Left lung (tissue), 10 donors: ENCODE data around the gene MAML2. TPM values are rescaled to one million over a fixed set of nuclear protein-coding genes. Genes with fewer than 3 reads are reported as not detected.

Experiments
- ATAC-seq: fragments of 200-7000 bp; cut with Tn5 transposase; one replicate; pipeline ENCODE4 v1.9.1; 2020; ENCODE audit warnings: moderate library complexity
- DNase-seq, 4 donors: peaks; one replicate each; pipeline ENCODE4 v3.0.0-alpha.2; 2013 to 2020
- H3K27ac ChIP-seq, 2 donors: fragments of 200-600 bp; sonication (generic) in 1 of 2; one replicate each; pipeline versions ENCODE4 v1.5.0 to v1.8.0; 2020 to 2021
- H3K27me3 ChIP-seq, 2 donors: fragments of 200-600 bp; sonication (generic) in 1 of 2; one replicate each; pipeline versions ENCODE4 v1.5.0 to v1.8.0; 2020 to 2021
- H3K36me3 ChIP-seq, 2 donors: fragments of 200-600 bp; sonication (generic) in 1 of 2; one replicate each; pipeline versions ENCODE4 v1.5.0 to v1.8.0; 2020 to 2021
- H3K4me1 ChIP-seq, 2 donors: fragments of 200-600 bp; one replicate each; pipeline ENCODE4 v1.8.0; 2021
- H3K4me3 ChIP-seq, 2 donors: fragments of 200-600 bp; sonication (generic) in 1 of 2; one replicate each; pipeline versions ENCODE4 v1.5.0 to v1.8.0; 2020 to 2021; ENCODE audit warnings: mild to moderate bottlenecking in 1 of 2
- H3K9me3 ChIP-seq, 2 donors: fragments of 200-600 bp; sonication (generic) in 1 of 2; one replicate each; pipeline versions ENCODE4 v1.5.0 to v1.8.0; 2020 to 2021
- intact Hi-C, 2 donors: fragments of 100-400 bp; cut with DNase I; formaldehyde crosslinking; loops; one replicate each; pipeline versions ENCODE4 v1.11.2 to v1.14.2; 2022
- polyA plus RNA-seq, 6 donors: library from polyadenylated mRNA; unstranded; fragments of 120-200 nt; gene quantifications; one replicate each; pipeline ENCODE4 v1.2.1, GENCODE V29; 2013; ENCODE audit not compliant: insufficient read length in 6 of 6
- total RNA-seq, 2 donors: library from RNA; stranded (reverse); fragmentation: NEBNext Ultra II Directional; extraction: Animal tissue kit (Norgen Biotek cat#: 25700); gene quantifications; one replicate each; pipeline ENCODE4 v1.2.1, GENCODE V29; 2021
- TF ChIP-seq, protein P1 (sequence below), 2 donors: fragments of 200-600 bp; sonication (generic) in 1 of 2; IDR thresholded peaks; one replicate each; pipeline versions ENCODE4 v1.5.0 to v1.8.0; 2021; ENCODE audit warnings: antibody characterized with exemption in 2 of 2
- donor health status: DM: no; HTN: yes; CAD: no.
- donor health status: DM: no; HTN: no; CAD: no.

Gene MAML2
- total and polyA plus RNA-seq, 8 donors: 18.7 to 44.0 (median 36.6) TPM

DNA sequence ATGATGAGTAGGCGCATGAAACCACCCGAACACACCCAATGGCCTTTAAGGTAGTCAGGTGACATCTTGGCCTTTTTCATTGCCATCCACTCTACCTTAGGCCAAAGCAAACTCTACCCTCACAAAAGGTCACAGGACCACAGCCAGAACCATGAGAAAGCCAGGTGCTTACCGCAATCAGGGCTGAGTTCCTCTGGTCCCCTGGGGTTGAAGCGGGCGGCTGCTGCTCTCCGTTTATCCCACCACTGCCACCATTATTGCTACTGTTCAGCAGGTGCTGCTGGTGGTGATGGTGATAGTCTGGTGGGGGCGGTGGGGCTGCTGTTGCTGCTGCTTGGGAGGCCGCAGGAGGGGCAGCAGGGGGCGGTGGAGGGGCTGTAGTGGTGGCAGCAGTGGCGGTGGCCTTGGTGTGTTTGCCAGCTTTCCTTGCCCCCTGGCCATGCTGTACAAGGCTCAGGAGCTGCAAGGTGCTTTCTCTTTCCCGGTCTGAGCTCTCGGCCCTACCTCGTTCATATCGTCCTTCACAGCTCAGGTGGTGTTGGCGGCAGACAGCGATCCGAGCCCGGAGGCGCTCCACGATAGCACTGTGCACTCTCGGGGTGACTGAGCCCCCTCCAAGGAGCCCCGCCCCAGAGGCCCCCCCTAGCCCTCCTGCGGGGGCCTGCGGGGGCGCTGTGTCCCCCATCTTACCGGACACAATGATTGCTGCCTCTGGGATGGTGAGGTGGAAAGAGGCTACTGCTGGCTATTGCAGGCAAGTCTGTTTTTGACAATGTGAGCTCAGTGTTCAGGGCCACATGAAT is 1.6 kb downstream of the MAML2 start:
- Histone ChIP-seq H3K27me3 (no peaks in the 10 kb centered on the region), H3K27ac (peak overlapping the region; percentile 85 to 88), H3K4me1 (peaks cover 32 to 62% of the 10 kb centered on the region in 2 donors), H3K36me3 (no peaks in the 10 kb centered on the region), H3K4me3 (peak overlapping the region; percentile 60 to 70), H3K9me3 (no peaks in the 10 kb centered on the region)
- TF ChIP-seq, protein P1, sequence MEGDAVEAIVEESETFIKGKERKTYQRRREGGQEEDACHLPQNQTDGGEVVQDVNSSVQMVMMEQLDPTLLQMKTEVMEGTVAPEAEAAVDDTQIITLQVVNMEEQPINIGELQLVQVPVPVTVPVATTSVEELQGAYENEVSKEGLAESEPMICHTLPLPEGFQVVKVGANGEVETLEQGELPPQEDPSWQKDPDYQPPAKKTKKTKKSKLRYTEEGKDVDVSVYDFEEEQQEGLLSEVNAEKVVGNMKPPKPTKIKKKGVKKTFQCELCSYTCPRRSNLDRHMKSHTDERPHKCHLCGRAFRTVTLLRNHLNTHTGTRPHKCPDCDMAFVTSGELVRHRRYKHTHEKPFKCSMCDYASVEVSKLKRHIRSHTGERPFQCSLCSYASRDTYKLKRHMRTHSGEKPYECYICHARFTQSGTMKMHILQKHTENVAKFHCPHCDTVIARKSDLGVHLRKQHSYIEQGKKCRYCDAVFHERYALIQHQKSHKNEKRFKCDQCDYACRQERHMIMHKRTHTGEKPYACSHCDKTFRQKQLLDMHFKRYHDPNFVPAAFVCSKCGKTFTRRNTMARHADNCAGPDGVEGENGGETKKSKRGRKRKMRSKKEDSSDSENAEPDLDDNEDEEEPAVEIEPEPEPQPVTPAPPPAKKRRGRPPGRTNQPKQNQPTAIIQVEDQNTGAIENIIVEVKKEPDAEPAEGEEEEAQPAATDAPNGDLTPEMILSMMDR (IDR thresholded peaks at IDR 0.05): peak in 1 of 2 donors; percentile 18
- DNase-seq: peak in 3 of 4 donors; percentile 59 to 82 (median 78)
- intact Hi-C loops: loop anchor here in 1 of 2 donors (10.0 kb wide), 1 partner anchor 287 kb away; no protein-coding TSS in a partner anchor
- peak; percentile 34 for ATAC-seq

DNA sequence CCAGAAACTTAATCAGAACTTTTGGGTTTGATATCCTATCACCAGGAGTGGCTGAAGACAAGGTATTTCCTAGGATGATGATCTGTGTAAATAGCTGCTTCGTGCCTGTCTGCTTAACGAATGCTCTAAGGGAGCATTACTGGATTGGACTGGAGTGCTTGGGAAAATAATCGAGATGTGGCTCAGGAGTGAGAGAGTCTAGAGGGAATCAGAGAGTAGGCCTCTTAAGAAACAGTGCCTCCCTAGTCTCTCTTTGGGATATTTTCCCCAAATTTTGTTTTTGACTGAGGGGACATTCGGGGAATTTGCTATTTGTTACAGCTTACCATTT is 2.5 kb downstream of the MAML2 start:
- Histone ChIP-seq H3K27ac (peak overlapping the region; percentile 85 to 88), H3K9me3 (no peaks in the 10 kb centered on the region), H3K4me3 (peak overlapping the region; percentile 60 to 70), H3K4me1 (peaks cover 41 to 70% of the 10 kb centered on the region in 2 donors), H3K27me3 (no peaks in the 10 kb centered on the region), H3K36me3 (no peaks in the 10 kb centered on the region)
- ATAC-seq (no peak), DNase-seq (peak in 1 of 4 donors; percentile 44)
- TF ChIP-seq, protein P1 (IDR thresholded peaks at IDR 0.05): no peak
- intact Hi-C loops: loop anchor here in 1 of 2 donors (10.0 kb wide), 1 partner anchor 286 kb away; no protein-coding TSS in a partner anchor

DNA sequence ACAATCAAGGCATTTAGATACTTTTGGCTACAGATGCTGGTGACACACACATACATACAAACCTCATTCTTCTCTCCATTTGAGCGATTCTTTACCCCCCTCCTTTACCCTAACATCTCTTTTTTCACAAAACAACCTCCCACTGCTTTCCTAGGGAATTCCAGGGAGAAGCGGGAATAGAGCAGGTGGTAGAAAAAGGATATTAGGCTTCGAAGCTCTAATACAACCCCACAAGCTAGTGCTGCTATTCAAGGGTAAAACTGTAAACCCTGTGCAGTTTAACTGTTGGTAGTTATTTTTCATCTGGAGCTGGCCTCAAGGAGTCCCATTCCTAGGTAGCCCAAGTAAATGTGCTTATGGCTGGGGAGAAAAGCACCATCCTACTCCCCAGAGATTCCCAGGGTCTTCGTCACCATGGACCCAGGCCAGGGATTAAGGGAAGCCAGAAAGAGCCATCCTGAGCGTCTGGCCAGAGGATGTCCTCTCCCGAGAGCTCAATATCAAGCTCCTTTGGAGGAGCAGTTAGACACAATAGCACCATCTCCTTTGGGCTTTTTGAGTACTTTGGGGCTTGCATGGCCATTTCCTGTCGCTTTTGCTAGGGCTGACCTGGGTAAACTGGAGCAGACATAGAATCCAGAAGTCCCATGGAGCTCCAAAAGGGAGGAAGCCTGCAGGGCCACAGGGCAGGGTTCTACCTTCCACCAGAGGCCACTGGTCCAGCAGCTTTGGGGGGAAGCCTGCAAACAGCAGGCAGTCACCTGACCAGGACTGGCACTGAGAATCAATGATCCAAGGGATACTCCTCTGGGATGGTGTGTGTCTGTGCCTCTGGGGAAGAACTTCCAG is 3.1 kb downstream of the MAML2 start:
- intact Hi-C loops: loop anchor here in 1 of 2 donors (10.0 kb wide), 1 partner anchor 285 kb away; no protein-coding TSS in a partner anchor
- Histone ChIP-seq H3K9me3 (no peaks in the 10 kb centered on the region), H3K36me3 (no peaks in the 10 kb centered on the region), H3K4me3 (peak overlapping the region; percentile 9 to 70), H3K27me3 (no peaks in the 10 kb centered on the region), H3K27ac (peak overlapping the region; percentile 85 to 88), H3K4me1 (peaks cover 42 to 76% of the 10 kb centered on the region in 2 donors)
- TF ChIP-seq, protein P1 (IDR thresholded peaks at IDR 0.05): no peak
- DNase-seq: peak in 1 of 4 donors; percentile 25
- ATAC-seq: no peak

DNA sequence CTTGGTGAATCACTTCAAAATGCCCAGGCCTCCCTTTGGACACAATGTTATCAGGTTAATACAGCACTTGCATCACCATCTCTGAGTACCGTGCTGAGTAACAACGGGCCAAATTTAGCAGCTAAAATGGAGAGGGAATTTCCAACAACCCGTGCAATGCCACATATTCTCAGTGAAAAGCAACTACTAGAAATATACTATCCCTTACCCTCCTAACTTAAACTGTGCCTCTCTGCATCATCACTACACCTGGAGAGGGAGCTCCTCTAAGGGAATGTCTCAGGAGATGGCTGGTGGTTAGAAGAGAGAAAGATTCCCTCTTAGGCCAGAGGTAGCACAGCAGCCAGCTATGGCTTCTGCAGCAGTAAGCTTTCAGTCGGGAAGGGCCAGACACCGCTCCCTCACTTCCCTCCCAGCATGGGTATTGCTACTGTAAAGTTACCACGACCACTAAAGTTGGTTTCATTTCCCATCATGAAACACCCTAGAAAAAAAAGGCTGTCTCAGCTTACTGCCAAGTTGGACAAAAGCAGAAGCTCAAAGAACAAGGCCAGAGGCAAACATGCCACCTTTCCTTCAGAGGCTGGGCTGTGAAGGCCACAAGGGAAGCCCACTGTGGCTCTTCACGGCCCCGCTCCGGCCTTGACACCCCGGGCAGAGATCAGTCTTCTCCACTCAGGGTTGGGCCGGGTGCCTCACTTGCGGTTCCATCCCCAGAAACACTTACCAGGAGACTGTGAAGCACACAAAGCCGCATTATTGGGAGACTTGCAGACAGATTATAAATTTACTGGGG is 3.9 kb downstream of the MAML2 start:
- peak; percentile 14 for ATAC-seq

More for the DNA sequence above, 3.9 kb downstream of the MAML2 start:
- H3K4me1 ChIP-seq: peaks cover 42 to 82% of the 10 kb centered on the region in 2 donors
- peak overlapping the region; percentile 85 to 88 for H3K27ac ChIP-seq
- intact Hi-C loops: no loop called here
- H3K9me3 ChIP-seq: no peaks in the 10 kb centered on the region
- DNase-seq: peak in 3 of 4 donors; percentile 48 to 68 (median 63)
- no peaks in the 10 kb centered on the region for H3K27me3 ChIP-seq
- no peaks in the 10 kb centered on the region for H3K36me3 ChIP-seq
- TF ChIP-seq, protein P1 (IDR thresholded peaks at IDR 0.05): no peak
- peak overlapping the region; percentile 9 to 70 for H3K4me3 ChIP-seq
